Panc1 (cell line): ENCODE data around the gene BHLHE23.

Experiments used
- CTCF ChIP-seq: fragments of 450-650 bp; IDR thresholded peaks from 2 replicates; pipeline ENCODE4 v1.5.1; 2017; ENCODE audit warnings: mild to moderate bottlenecking
- POLR2AphosphoS5 ChIP-seq: IDR thresholded peaks from 2 replicates; pipeline ENCODE4 v1.6.1; 2012; ENCODE audit warnings: mild to moderate bottlenecking, low read depth, low read length, moderate library complexity
- SIN3A ChIP-seq: IDR thresholded peaks from 2 replicates; pipeline ENCODE4 v1.6.1; 2012; ENCODE audit warnings: low read depth, mild to moderate bottlenecking, low read length, moderate library complexity, borderline replicate concordance; ENCODE audit not compliant: insufficient read depth
- TCF7L2 ChIP-seq: IDR thresholded peaks from 2 replicates; pipeline ENCODE4 v1.6.1; 2011; ENCODE audit warnings: mild to moderate bottlenecking, low read depth, low read length, inconsistent platforms

- TF ChIP-seq CTCF (no peak), POLR2AphosphoS5 (no peak), TCF7L2 (no peak), SIN3A (no peak)
These were observed 46.0 kb upstream of the BHLHE23 start for GRCh38 chr20:63052571-63053431.
